GM19023 (cell line): Measurements from ENCODE around the gene CCL23.

Source experiments
- ATAC-seq: cut with Tn5 transposase; IDR thresholded peaks from one replicate; pipeline ENCODE4 v1.9.1; 2021; ENCODE audit warnings: mild to moderate bottlenecking, moderate library complexity; ENCODE audit not compliant: unreplicated experiment

CCL23 gene

DNA sequence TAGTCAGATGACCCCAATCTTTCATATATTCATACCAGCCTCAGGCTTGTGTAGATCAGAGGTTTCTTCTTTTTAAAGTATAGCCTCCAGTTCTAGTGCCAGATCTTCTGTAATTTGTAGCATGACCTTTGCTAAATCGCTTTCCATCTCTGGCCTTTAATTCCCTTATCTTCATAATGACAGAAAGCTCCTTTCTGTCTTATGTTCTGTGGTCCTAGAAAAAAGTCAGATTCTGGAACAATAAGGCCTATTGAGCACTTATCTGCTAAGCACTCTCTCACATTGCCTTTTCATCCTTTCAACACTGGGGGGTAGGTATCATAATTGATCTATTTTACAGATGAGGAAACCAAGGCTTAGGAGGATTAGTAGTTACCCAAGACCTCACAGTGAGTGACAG is 45.7 kb downstream of the CCL23 start:
- ATAC-seq, result no peak

DNA sequence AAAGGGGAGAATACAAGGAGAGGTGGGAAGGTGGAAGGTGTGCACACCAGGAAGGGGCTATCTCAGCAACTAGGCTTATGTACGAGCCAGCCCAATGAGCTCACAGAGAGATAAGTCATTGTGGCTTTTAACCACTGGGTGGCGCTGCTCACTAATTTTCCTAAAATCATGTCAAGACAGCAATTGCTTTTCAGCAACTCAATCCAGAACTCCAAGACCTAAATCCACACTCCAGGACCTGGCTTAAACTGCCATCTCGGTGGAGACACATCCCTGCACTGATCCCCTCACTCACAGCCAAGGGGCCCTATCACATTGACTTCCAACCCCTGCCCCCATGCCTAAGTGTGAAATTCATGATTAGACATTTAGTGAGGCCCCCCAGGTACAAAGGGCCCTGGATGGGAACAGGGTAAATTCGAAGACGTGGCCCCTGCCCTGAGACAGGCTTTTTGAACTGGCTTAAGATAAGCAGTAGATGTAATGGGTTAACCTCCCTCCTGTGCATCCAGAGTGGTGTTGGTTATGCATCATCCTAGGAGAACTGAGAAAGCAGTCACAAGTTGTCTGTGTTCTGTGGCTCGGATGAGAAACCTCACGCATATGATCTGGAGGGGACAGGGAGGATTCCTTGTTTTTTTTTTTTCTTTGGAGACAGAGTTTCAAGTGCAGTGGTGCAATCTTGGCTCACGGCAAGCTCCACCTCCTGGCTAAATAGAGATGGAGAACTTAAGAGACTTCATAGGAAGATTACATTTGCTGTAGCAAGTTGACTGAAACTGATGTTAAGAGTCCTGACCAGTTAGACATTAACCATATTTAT is 48.0 kb downstream of the CCL23 start:
- ATAC-seq, result no peak

DNA sequence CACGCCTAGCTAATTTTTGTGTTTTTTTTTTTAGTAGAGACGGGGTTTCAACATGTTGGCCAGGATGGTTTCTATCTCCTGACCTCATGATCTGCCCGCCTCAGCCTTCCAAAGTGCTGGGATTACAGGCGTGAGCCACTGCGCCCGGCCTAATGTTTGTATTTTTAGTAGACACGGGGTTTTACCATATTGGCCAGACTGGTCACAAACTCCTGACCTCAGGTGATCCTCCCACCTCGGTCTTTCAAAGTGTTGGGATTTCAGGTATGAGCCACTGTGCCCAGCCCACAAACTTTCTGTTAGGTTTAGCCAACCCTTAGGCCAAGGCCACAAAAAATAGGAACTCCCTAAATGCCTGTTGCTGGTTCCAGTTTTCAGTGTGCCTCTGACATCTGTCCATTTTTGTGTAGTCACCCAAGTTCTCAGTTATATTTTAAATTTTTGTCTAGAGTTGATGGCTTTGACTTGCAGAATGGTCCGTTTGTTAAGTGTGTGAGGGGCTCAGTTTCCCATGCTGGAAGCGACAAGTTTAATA is 49.2 kb downstream of the CCL23 start:
- no peak for ATAC-seq

DNA sequence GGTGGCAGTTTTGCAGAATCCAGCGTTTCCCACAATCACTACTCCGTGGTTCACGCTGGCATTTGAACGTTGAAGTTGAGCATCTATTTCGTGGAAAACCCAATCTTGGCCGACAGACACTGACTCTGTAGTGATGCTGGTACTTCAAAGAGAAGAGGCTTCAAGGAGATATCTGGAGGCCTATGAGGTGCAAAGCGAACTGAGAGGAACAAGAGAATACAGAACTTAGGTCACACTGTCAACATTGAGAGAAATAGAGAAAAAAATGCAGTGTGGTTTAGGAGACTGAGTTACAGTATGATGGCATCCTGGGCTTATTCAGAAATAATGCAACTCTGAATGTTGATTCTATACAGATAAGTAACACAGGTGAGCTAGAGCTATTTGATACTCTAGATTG is 52.5 kb downstream of the CCL23 start:
- ATAC-seq, result no peak

DNA sequence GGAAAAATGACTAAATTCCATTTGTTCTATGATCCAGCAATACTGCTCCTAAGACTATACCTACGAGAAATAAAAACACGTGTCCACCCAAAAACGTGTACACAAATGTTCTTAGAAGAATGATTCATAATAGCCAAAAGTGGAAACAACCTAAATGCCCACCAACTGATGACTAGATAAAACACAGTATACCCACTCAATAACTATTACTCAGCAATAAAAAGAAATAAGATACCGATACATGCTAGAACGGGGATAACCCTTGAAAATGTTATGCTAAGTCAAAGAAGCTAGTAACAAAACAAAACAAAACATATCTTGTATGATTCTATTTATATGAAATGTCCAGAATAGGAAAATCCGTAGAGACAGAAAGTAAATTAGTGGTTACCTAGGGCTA is 54.1 kb downstream of the CCL23 start:
- ATAC-seq, result no peak
